Activated naive CD8-positive, alpha-beta T cell treated with anti-CD3 and anti-CD28 coated beads for 36 hours (primary cell): ENCODE measurements around the gene BOD1L1. TPM values are rescaled to one million over a fixed set of nuclear protein-coding genes. Genes with fewer than 3 reads are reported as not detected.

Source experiments
- DNase-seq: peaks from one replicate; pipeline ENCODE4 v3.0.0; 2021
- H3K27ac Mint-ChIP-seq: one replicate; pipeline ENCODE4 v1.8.0; 2022; ENCODE audit warnings: mild to moderate bottlenecking, moderate library complexity, mixed read lengths
- H3K27me3 Mint-ChIP-seq: one replicate; pipeline ENCODE4 v1.8.0; 2022; ENCODE audit warnings: mild to moderate bottlenecking, mixed read lengths
- H3K36me3 Mint-ChIP-seq: one replicate; pipeline ENCODE4 v1.8.0; 2021; ENCODE audit warnings: mild to moderate bottlenecking, mixed read lengths
- H3K4me1 Mint-ChIP-seq: one replicate; pipeline ENCODE4 v1.8.0; 2021; ENCODE audit warnings: mixed read lengths
- H3K4me3 Mint-ChIP-seq: one replicate; pipeline ENCODE4 v1.8.0; 2022; ENCODE audit warnings: mild to moderate bottlenecking, moderate library complexity, mixed read lengths
- H3K9me3 Mint-ChIP-seq: one replicate; pipeline ENCODE4 v1.8.0; 2022; ENCODE audit warnings: mixed read lengths
- total RNA-seq, 2 experiments: library from RNA; stranded (reverse); gene quantifications; one replicate each; pipeline ENCODE4 v1.2.3, GENCODE V29; 2021

BOD1L1 gene
- total RNA-seq, result 10 to 100 TPM; 33.5 to 34.8 TPM

DNA sequence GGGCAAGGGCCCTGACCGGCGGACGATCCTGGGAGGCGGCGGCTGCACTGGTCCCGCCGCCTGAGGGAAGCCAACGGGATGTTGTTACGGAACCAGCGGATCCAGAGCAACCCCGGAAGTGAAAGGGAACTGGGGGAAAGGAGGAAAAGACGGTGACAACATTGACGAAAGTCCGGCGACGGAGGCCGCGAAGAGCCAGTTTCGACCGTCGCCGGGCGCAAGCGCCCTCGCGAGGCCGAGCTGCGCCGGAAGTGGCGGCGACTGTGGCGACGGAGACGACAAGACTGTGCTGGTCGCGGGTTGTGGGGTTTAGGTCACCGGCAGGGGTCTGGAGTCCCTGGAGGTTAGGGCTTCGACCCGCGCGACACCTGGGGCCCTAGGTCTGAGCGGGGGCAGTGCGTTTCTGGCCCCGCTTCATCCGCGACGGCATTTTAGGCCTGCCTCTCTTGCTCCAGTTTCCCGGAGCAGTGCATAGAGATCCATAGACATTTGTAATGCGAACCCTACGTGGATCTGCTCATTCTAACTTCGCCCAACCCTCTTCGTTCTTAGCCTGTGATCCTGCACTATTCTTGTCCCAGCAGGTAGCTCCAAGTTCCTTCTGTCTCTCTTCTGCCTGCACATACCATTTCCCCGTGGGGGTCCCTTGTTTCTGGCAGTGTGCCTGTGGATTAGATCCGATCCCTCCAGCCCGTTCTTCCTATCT lies at the start of gene BOD1L1:
TSS of gene BOD1L1 (minus strand) at position 120 of the 706 bp plus-strand sequence. CDS start 138 bp downstream, outside the sequence.
- H3K4me3 Mint-ChIP-seq, result peak within 1 kb of the TSS; percentile 95
- peak; percentile 86 for DNase-seq
- no peaks in the 10 kb centered on the region for H3K9me3 Mint-ChIP-seq
- peaks cover 32% of the 10 kb centered on the region for H3K4me1 Mint-ChIP-seq
- no peaks in the 10 kb centered on the region for H3K27me3 Mint-ChIP-seq
- peak within 1 kb of the TSS; percentile 91 for H3K27ac Mint-ChIP-seq
- peaks cover 5% of the 10 kb centered on the region for H3K36me3 Mint-ChIP-seq

DNA sequence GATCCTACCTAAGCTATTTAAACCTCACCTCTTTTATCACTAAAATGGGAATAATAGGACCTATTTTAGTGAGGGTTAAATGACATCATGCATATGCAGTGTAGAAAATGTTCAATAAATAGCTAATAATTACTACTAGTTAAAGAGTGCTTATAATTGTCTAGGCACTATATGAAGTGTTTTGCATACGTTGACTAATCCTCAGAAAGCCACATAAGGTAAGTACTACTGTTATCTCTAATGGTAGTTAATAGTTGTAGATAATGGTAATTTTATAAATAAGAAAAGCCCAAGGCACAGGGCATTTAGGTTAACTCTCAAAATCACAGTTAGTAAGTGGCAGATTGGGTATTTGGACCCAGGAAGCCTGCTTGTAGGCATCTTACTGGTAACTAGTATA lies 47.4 kb upstream of the BOD1L1 start:
- Mint-ChIP-seq H3K4me3 (no peak overlapping the region), H3K27ac (no peak overlapping the region), H3K36me3 (no peaks in the 10 kb centered on the region)

DNA sequence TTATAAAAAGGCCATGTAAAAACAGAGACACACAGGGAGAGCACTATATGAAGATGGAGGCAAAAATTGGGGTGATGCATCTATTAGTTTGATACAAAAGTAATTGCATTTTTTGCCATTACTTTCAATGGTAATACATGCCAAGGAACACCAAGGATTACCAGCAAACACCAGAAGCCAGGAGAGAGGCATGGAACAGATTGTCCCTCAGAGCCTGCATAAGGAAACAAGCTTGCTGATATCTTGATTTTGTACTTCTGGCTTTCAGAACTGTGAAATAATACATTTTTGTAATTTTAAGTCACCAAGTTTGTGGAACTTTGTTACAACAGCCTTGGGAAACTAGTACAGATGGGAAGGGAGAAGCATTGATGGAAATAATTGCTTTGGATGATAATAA lies 45.6 kb upstream of the BOD1L1 start:
- no peak overlapping the region for H3K4me3 Mint-ChIP-seq
- H3K9me3 Mint-ChIP-seq, result peaks cover 7% of the 10 kb centered on the region
- no peaks in the 10 kb centered on the region for H3K4me1 Mint-ChIP-seq
- H3K27ac Mint-ChIP-seq, result no peak overlapping the region
- H3K27me3 Mint-ChIP-seq, result peaks cover 4% of the 10 kb centered on the region
- no peak for DNase-seq
- no peaks in the 10 kb centered on the region for H3K36me3 Mint-ChIP-seq

More for the DNA sequence above, 47.4 kb upstream of the BOD1L1 start:
- DNase-seq, result no peak
- H3K4me1 Mint-ChIP-seq, result no peaks in the 10 kb centered on the region
- peaks cover 18% of the 10 kb centered on the region for H3K9me3 Mint-ChIP-seq
- peaks cover 4% of the 10 kb centered on the region for H3K27me3 Mint-ChIP-seq

DNA sequence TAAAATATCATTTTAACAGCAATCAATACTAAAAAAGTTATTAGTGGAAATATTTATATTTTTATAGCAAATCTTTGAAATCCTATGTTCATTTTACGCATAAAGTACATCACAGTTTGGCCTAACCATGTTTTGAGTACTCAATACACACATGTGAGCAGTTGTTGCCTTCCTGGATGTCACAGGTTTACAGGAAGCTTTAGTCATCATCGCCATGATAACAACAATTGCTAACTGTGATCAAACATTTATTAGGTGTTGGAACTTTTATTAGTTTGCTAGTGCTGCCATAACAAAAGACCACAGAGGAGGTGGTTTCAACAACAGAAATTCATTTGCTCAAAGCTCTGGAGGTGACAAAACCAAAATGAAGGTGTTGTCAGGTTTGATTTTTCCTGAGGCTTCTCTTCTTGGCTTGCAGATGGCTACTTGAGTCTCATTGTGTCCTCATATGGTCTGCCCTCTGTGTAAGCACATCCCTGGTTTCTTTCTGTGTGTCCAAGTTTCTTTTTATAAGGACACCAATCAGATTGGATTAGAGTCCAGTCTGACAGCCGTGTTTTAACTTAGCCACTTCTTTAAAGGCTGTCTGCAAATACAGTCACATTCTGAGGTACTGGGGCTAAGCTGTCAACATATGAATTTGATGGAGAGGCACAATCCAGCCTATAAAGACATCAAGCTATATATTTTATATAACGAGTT lies 43.1 kb upstream of the BOD1L1 start:
- DNase-seq, result no peak
- Mint-ChIP-seq H3K4me3 (no peak overlapping the region), H3K27ac (no peak overlapping the region), H3K4me1 (no peaks in the 10 kb centered on the region), H3K9me3 (peaks cover 1% of the 10 kb centered on the region), H3K27me3 (peaks cover 4% of the 10 kb centered on the region), H3K36me3 (no peaks in the 10 kb centered on the region)

DNA sequence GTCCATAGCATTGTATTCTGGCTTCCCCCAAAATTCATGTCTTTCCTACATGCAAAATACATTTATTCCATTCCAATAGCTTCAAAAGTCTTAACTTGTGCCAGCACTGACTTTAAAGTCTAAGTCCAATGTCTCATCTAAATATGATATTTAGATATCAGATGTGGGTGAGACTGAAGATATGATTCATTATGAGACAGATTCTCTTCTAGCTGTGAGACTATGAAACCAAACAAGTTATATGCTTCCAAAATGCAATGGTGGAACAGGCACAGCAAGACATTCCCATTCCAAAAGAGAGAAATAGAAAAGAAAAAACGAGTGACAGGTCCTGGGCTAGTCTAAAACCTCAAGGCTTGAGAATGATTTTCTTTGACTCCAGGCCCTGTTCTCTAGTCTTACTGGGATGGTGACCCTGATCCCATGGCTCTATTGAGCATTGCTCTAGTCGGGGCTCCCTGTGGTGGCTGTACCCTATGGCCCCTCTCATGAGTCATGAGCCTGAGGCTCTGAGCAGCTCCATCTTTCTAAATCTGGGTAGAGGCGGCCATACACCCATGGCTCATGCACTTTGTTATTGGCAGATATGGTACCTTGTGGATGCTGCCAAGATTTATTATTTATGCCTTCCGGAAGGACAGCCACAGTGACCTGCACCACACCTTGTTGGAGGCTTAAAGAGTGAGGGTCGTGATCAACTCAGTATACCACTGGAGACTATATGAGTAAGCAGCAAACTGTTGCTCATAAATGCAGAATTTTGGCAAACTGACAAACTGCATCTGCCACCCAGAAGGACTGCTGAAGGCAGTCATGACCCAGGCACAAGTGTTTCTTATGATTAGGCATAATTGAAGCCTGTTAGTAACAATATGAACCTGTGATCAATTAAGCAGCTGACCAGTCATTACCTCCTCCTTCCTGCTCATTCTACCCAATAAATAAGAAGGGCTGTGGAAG lies 38.5 kb upstream of the BOD1L1 start:
- H3K36me3 Mint-ChIP-seq, result no peaks in the 10 kb centered on the region
- no peak for DNase-seq
- no peak overlapping the region for H3K27ac Mint-ChIP-seq
- no peak overlapping the region for H3K4me3 Mint-ChIP-seq
- H3K4me1 Mint-ChIP-seq, result no peaks in the 10 kb centered on the region
- no peaks in the 10 kb centered on the region for H3K9me3 Mint-ChIP-seq
- no peaks in the 10 kb centered on the region for H3K27me3 Mint-ChIP-seq

DNA sequence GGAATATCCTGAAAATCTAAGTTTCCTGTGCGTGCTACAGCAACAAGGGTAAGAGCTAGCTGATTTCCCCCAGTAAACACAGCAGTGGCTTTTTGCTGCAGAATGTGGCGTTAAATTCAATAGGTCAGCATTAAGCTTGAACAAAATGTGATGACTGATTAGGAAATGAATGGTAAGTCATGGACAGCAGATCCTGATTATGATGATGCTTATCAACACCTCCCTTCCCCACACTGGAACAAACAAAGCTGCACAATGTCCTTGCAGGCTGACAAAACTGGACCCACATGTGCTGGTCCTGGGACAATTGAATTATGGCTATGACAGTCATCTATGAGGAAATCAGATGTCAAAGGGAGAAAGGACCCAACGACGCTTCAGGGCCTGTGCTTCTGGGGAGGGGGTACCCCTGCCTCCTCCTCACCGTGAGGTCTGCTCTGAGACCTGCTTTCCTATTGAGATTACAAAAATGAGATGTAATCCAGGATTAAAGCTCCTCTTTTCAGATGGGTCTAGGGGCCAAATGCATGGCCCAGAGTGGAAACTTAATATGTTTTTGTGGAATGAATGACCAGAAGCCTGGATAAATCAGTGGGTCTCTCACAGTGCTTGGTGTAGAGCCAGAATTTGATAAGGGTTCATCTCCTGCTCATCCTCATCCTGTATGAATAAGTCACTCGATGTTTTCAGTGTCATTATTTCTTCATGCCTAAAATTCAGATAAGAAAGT lies 32.0 kb upstream of the BOD1L1 start:
- no peak overlapping the region for H3K4me3 Mint-ChIP-seq
- peaks cover 14% of the 10 kb centered on the region for H3K4me1 Mint-ChIP-seq
- H3K9me3 Mint-ChIP-seq, result no peaks in the 10 kb centered on the region
- no peak overlapping the region for H3K27ac Mint-ChIP-seq
- H3K27me3 Mint-ChIP-seq, result no peaks in the 10 kb centered on the region
- H3K36me3 Mint-ChIP-seq, result no peaks in the 10 kb centered on the region
- DNase-seq, result no peak

DNA sequence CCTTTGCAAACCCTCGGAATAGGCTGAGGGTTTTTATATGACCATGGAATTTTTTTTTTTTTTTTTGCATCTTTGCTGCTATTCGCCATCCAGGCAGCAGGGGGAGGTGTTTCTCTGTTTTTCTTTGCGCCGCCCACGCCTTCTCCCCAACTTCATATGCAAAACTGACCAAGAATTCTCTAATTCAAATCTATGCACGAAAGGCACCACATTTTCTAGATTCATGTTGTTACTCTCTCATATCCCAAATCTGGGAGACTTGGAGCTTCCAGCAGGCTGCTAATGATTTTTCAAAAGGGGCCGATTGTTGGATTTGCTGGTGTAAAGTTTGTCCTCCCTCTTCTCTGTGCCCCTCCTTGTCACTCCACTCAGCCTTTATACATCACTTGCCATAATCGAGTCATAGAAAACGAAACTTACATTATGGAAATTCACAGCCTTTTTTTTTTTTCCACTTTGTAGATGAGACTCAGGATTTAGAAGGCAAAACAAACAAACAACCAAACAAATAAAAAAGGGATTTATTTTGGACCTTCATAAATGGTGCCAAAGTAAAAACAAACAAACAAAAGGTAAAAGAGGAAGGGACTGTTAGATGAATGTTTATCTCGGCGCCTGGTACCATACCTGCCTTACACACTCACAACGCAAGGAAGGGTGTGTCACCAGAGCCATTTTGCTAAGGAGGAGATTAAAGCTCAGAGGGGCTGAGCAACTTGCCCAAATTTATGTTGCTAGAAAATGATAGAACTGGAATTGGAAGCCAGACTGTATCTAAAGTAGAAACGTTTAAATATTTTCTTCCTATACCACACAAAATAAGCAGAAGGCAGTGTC lies 29.3 kb upstream of the BOD1L1 start:
- Mint-ChIP-seq H3K4me1 (peaks cover 15% of the 10 kb centered on the region), H3K36me3 (no peaks in the 10 kb centered on the region), H3K27ac (peak overlapping the region; percentile 30), H3K9me3 (no peaks in the 10 kb centered on the region), H3K27me3 (no peaks in the 10 kb centered on the region), H3K4me3 (peak overlapping the region; percentile 64)
- peak; percentile 57 for DNase-seq

DNA sequence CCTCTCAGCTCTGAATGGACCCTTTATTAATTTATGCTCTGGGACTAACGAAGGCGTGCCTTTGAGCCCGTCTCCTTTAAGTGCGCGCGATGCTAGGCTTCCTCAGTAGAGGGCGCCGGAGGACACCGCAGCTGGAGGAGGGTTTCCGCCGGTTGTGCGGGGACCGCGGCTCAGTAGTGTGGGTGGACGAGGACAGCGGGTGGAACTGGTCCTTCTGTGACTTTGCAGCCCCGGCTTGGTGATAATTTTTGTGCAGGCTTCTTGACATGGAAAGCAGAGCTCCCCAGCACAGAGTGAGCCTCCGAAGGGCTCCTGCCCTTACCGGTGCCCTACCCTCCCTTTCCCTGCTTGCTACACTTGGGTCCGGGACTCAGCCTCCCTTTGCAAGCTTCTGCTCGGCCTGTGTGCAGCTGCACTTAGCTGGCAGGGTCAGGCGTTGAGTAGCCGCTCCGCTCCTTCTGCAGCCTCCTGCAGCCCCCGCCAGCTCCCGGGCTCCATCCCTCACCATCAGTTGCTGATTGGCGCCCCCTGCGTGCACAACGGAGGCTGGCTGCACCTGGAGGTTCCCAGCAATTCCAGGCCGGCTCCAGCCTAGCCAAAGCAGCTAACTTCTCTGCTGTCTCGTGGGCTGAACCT lies 26.8 kb upstream of the BOD1L1 start:
- Mint-ChIP-seq H3K4me3 (peak overlapping the region; percentile 77), H3K9me3 (no peaks in the 10 kb centered on the region), H3K4me1 (peaks cover 15% of the 10 kb centered on the region), H3K27me3 (peaks cover 3% of the 10 kb centered on the region), H3K27ac (no peak overlapping the region), H3K36me3 (no peaks in the 10 kb centered on the region)
- DNase-seq, result peak; percentile 79

DNA sequence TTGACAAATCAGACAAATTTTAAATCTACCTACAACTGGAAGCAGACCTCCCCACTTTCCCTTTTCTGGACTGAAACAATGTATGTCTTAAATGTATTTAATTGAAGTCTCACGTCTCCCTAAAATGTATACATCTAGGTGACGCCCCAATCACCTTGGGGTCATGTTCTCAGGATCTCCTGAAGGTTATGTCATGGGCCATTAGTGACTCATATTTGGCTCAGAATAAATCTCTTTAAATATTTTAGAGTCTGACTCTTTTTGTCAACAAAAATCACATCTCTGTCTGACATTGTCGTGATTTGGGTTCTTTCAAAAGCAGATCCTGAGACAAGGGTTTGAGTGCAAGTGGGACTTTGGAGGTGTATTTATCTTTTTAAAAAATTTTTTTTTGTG lies 26.2 kb upstream of the BOD1L1 start:
- Mint-ChIP-seq H3K36me3 (no peaks in the 10 kb centered on the region), H3K4me1 (peaks cover 15% of the 10 kb centered on the region), H3K4me3 (no peak overlapping the region), H3K27ac (no peak overlapping the region), H3K9me3 (no peaks in the 10 kb centered on the region), H3K27me3 (peaks cover 4% of the 10 kb centered on the region)
- no peak for DNase-seq

DNA sequence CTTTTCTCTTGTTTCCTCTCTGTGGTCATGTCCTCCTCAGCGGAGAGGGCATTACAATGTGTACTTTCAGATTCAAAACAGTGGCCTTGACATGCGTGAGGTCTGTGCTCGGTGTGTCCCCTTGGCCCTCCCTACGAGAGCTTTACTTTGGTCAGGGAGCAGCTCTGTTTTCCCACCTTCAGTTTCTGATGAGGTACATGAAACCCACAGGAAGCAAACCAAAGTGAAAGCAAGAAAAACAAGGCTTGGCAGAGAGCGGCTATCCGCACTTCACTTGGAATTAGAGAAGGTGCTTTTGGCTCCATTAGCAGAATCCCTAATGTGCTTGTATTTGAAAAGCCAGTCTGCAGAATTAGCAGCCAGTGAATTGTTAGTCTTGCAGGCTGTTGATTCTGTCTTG lies 19.5 kb upstream of the BOD1L1 start:
- Mint-ChIP-seq H3K27me3 (peaks cover 13% of the 10 kb centered on the region), H3K9me3 (no peaks in the 10 kb centered on the region), H3K4me3 (peak overlapping the region; percentile 29), H3K36me3 (no peaks in the 10 kb centered on the region), H3K27ac (no peak overlapping the region), H3K4me1 (peaks cover 3% of the 10 kb centered on the region)
- DNase-seq, result no peak

DNA sequence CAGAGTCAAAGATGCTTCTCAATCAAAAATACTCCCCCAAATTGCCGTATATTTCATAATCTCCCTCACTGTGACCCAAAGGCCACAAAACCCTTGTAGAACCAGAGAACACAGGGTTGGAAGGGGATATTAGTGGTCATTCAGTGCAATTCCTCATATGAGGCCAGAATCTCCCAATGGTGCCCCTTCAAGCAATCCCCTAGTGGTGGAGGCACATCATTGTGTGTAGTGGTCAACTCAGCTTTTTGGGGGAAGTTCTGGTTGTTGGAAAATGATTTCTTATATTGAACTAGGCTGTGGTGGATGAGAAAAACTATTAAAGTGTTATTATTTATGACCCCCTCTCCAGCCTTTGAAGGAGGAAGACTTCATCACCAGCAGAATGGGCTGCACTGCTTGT lies 17.6 kb upstream of the BOD1L1 start:
- Mint-ChIP-seq H3K36me3 (no peaks in the 10 kb centered on the region), H3K9me3 (no peaks in the 10 kb centered on the region), H3K4me1 (peaks cover 3% of the 10 kb centered on the region), H3K27me3 (peaks cover 13% of the 10 kb centered on the region), H3K4me3 (no peak overlapping the region), H3K27ac (no peak overlapping the region)
- DNase-seq, result no peak

DNA sequence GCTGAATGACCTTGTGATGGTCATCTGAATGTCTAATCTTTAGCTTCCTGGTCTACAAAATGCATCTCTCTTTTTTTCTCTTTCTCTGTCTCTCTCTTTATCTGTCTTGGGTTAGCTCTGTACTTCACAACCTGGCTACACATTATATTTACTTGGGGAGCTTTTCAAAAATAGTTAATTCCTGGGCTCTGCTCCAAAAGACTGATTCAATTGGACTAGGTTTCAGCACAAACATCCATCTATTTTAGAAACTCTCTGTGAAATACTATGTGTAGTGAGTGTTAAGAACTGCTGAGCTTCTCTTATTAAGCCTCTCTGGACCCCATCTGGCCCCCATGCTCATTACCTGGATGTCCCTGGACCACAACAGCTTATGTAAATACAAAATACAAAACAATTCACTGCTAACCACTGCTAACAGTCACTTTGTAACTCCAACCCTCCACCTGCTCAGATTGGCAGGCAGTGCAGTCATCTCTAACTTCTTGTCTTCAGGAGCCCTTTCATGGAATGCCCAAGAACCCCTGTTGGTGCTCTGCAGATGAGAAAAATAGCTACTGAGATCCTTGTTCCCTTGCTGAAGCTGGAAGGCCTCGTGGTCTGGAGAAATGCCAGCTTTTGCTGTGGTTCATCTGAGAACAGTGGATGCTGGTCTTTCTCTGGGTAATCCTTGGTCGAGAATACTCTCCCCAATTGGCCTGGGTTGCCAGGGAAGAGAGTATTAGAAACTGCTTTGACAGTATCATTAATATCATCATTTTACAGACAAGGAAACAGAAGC lies 14.8 kb upstream of the BOD1L1 start:
- no peaks in the 10 kb centered on the region for H3K36me3 Mint-ChIP-seq
- no peaks in the 10 kb centered on the region for H3K9me3 Mint-ChIP-seq
- no peak for DNase-seq
- H3K4me1 Mint-ChIP-seq, result peaks cover 3% of the 10 kb centered on the region
- peaks cover 15% of the 10 kb centered on the region for H3K27me3 Mint-ChIP-seq
- no peak overlapping the region for H3K27ac Mint-ChIP-seq
- H3K4me3 Mint-ChIP-seq, result no peak overlapping the region

DNA sequence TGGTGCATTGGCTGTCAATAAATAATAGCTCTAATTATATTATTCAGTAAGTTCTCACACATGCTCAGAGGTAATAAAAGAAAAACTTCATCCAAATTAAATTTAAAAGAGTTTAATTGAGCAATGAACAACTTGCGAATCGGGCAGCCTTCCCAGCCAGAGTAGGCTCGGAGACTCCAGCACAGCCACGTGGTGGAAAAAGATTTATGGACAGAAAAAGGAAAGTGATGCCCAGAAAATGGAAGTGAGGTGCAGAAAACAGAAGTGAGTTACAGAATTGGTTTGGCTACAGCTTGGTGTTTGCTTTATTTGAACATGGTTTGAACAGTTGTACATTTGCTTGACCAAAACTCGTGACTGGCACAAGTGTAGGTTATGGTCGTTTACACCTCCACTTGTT lies 13.6 kb upstream of the BOD1L1 start:
- Mint-ChIP-seq H3K27ac (no peak overlapping the region), H3K9me3 (no peaks in the 10 kb centered on the region), H3K4me3 (no peak overlapping the region), H3K36me3 (no peaks in the 10 kb centered on the region), H3K27me3 (peaks cover 15% of the 10 kb centered on the region), H3K4me1 (no peaks in the 10 kb centered on the region)
- no peak for DNase-seq
